ENCODE data around the gene GMPPB. TPM values are rescaled to one million over a fixed set of nuclear protein-coding genes. Genes with fewer than 3 reads are reported as not detected.
A peak's percentile ranks its signal among the peaks of the same experiment; 100 is the strongest.
"Not testable (repeated sequence)": the region's sequence is repeated elsewhere in the genome, so short reads cannot be mapped to it uniquely, and the experiment has no call there.

The GMPPB gene
- total RNA-seq, 1 experiment from 2014 or later: 42.4 TPM

GRCh38 chr3:49689046-49689907 lies 34.5 kb downstream of the GMPPB start, which contains the start of the genes MST1 and RNF123:
Gene MST1, minus strand, starts transcription at chr3:49689474. Its CDS starts 783 bp downstream, at chr3:49688691.
Gene RNF123, plus strand, starts transcription at chr3:49689557. Its CDS starts 1,609 bp downstream, at chr3:49691166.
- Mint-ChIP-seq H3K36me3 (ENCODE audit: insufficient read depth, unreplicated experiment) (peaks cover 46% of the 10 kb centered on the region), H3K27ac (ENCODE audit: unreplicated experiment) (peak within 1 kb of the TSS; percentile 88), H3K4me1 (ENCODE audit: low read depth, unreplicated experiment) (peaks cover 10% of the 10 kb centered on the region), H3K9me3 (ENCODE audit: low read depth, unreplicated experiment) (no peaks in the 10 kb centered on the region), H3K27me3 (ENCODE audit: unreplicated experiment) (no peaks in the 10 kb centered on the region), H3K4me3 (ENCODE audit: low read depth, unreplicated experiment) (peak within 1 kb of the TSS; percentile 95)
- peak; percentile 92 for DNase-seq
- no TSS peak for BruUV-seq (replicated peaks)
- TF ChIP-seq, protein P1, sequence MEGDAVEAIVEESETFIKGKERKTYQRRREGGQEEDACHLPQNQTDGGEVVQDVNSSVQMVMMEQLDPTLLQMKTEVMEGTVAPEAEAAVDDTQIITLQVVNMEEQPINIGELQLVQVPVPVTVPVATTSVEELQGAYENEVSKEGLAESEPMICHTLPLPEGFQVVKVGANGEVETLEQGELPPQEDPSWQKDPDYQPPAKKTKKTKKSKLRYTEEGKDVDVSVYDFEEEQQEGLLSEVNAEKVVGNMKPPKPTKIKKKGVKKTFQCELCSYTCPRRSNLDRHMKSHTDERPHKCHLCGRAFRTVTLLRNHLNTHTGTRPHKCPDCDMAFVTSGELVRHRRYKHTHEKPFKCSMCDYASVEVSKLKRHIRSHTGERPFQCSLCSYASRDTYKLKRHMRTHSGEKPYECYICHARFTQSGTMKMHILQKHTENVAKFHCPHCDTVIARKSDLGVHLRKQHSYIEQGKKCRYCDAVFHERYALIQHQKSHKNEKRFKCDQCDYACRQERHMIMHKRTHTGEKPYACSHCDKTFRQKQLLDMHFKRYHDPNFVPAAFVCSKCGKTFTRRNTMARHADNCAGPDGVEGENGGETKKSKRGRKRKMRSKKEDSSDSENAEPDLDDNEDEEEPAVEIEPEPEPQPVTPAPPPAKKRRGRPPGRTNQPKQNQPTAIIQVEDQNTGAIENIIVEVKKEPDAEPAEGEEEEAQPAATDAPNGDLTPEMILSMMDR (IDR thresholded peaks at IDR 0.05; ENCODE audit: unreplicated experiment): no peak
- intact Hi-C loops (cut with micrococcal nuclease; ENCODE audit: unreplicated experiment): no loop called here
- CTCF ChIA-PET: no interaction called here

DNA sequence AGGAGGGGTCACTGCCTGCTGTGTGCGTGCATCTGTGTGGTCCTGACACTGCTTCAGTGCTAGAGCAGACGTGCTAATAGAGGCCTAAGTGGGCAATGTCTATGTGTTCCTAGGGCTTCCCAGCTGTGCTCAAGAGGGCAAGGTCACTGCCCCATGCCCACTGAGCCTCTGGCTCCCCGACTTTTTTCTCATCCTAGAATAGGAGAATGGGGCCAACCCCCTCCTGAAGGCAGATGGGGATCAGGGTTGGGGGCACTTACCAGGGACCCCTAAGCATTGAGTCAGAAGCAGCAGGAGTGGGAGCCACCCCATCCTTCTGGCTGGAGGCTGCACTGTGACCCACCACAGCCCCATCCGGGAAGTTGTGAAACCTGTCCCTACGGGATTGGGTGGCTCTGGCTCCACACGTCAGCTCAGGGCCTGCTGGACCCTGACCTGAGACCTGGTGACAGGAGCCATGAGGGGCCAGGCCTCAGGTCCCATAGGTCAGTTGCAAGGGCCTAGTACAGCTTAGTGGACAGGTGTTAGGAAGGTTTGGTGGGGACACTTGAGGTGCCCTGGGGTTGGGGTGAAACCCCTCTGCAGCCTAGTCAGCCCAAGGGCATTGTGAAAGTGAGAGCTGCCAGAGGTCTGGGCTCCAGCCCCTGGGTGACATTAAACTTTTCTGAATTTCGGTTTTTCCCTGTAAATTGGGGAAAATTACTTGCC lies 35.3 kb downstream of the GMPPB start:
- peaks cover 46% of the 10 kb centered on the region for H3K36me3 Mint-ChIP-seq (ENCODE audit: insufficient read depth, unreplicated experiment)
- H3K4me1 Mint-ChIP-seq (ENCODE audit: low read depth, unreplicated experiment): peaks cover 10% of the 10 kb centered on the region
- H3K4me3 Mint-ChIP-seq (ENCODE audit: low read depth, unreplicated experiment): peak overlapping the region; percentile 95
- H3K27me3 Mint-ChIP-seq (ENCODE audit: unreplicated experiment); DNase-seq; H3K9me3 Mint-ChIP-seq (ENCODE audit: low read depth, unreplicated experiment); intact Hi-C loops (cut with micrococcal nuclease; ENCODE audit: unreplicated experiment); CTCF ChIA-PET; BruUV-seq (replicated peaks): not testable (repeated sequence)
- peak overlapping the region; percentile 88 for H3K27ac Mint-ChIP-seq (ENCODE audit: unreplicated experiment)

DNA sequence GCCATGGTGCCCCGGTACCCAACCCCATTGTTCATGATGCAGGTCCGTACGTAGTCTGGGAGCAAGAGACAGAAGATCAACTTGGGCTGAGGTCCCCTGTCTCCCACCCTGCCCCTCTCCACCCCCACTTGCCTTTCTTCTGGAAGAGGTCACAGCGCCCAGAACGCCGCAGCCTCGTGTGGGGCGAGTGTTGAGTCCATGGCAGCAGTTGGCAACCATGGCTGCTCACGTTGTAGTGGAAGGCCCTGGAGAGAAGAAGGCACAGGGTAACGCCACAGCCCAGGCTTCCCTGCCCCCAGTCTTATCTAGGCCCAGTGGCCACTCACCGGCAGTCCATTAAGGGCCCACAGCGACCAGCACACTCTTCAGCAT lies 36.3 kb downstream of the GMPPB start:
- H3K9me3 Mint-ChIP-seq (ENCODE audit: low read depth, unreplicated experiment); CTCF ChIA-PET; BruUV-seq (replicated peaks); intact Hi-C loops (cut with micrococcal nuclease; ENCODE audit: unreplicated experiment); DNase-seq; H3K27me3 Mint-ChIP-seq (ENCODE audit: unreplicated experiment); H3K27ac Mint-ChIP-seq (ENCODE audit: unreplicated experiment): not testable (repeated sequence)
- Mint-ChIP-seq H3K36me3 (ENCODE audit: insufficient read depth, unreplicated experiment) (peaks cover 46% of the 10 kb centered on the region), H3K4me3 (ENCODE audit: low read depth, unreplicated experiment) (peak overlapping the region; percentile 66), H3K4me1 (ENCODE audit: low read depth, unreplicated experiment) (peaks cover 10% of the 10 kb centered on the region)

DNA sequence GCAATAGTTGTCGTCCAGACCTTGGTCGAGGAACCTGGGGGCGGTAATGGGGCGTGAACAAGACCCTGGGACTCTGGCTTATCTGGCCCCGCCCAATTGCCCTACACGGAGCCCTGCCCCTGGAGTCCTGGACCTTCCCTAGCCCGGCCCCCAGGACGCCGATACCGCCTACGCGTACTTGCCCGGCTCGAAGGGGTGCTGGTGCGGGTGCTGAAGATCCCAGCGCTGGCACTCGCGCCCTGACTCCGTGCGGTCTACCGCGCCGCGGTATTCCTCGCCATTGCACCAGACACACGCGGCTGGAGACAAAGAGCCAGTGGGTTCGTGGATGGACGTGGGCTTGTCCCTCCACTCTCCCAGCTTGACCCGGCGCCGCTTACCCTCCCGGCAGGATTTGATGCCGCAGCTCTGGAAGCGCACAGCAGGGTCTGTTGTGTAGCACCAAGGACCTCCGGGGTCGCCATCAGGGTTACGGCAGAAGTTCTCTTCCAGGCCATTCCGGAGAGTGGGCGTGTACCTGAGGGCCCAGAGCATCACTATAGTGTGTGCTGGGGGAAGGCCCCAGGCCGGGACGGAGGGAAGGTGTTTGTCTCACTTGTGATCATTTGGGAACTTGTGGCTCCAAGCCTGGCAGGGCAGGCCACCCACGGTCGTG lies 36.9 kb downstream of the GMPPB start:
- intact Hi-C loops (cut with micrococcal nuclease; ENCODE audit: unreplicated experiment): not testable (repeated sequence)
- H3K36me3 Mint-ChIP-seq (ENCODE audit: insufficient read depth, unreplicated experiment): peaks cover 46% of the 10 kb centered on the region
- BruUV-seq (replicated peaks): TSS peak; percentile 3

DNA sequence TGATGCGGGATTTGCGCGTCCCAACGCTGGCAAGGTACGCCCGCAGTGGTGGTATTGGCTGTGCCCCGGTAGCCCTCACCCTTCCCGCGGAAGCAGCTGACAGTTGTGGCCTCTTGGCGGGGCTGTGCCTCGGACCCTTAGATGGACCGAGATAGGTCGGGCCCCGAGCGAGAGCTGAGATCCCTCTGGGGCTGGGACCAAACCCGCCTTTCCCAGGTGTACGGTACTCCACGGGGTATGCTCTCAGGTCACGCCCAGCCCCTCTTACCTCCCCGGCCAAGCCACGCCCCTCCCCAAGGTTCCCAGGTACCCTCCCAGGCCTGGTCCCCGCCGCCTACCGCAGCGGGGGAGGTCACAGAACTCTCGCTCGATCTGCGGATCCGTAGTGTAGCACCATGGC lies 37.4 kb downstream of the GMPPB start:
- Mint-ChIP-seq H3K36me3 (ENCODE audit: insufficient read depth, unreplicated experiment) (peaks cover 46% of the 10 kb centered on the region), H3K4me1 (ENCODE audit: low read depth, unreplicated experiment) (peaks cover 10% of the 10 kb centered on the region), H3K27ac (ENCODE audit: unreplicated experiment) (peak overlapping the region; percentile 17), H3K4me3 (ENCODE audit: low read depth, unreplicated experiment) (peak overlapping the region; percentile 66)
- H3K27me3 Mint-ChIP-seq (ENCODE audit: unreplicated experiment); CTCF ChIA-PET; intact Hi-C loops (cut with micrococcal nuclease; ENCODE audit: unreplicated experiment); DNase-seq; BruUV-seq (replicated peaks); H3K9me3 Mint-ChIP-seq (ENCODE audit: low read depth, unreplicated experiment): not testable (repeated sequence)

More for the DNA sequence above, 36.9 kb downstream of the GMPPB start:
- CTCF ChIA-PET; H3K9me3 Mint-ChIP-seq (ENCODE audit: low read depth, unreplicated experiment); H3K27me3 Mint-ChIP-seq (ENCODE audit: unreplicated experiment): not testable (repeated sequence)
- peak; percentile 78 for DNase-seq
- Mint-ChIP-seq H3K4me1 (ENCODE audit: low read depth, unreplicated experiment) (peaks cover 10% of the 10 kb centered on the region), H3K27ac (ENCODE audit: unreplicated experiment) (peak overlapping the region; percentile 17), H3K4me3 (ENCODE audit: low read depth, unreplicated experiment) (peak overlapping the region; percentile 66)

DNA sequence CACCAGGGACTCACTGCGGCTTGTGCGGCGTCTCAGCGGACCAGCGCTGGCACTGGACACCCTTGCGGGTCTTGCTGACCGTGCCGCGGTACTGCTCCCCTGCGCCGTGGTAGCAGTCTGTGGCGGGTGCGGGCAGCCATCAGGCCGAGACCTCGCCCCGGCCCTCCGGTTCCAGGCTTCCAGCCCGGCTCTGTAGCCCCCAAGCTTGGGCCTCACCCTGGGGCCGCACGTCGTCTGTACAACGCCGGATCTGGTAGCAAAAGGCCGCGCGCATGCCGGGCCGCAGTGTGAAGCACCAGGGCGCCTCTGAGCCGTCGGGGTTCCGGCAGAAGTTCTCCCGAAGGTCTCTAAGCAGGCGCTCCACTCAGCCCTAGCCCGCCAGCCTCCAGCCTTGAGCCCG lies 37.9 kb downstream of the GMPPB start:
- H3K4me3 Mint-ChIP-seq (ENCODE audit: low read depth, unreplicated experiment); BruUV-seq (replicated peaks); DNase-seq; intact Hi-C loops (cut with micrococcal nuclease; ENCODE audit: unreplicated experiment); CTCF ChIA-PET; H3K27me3 Mint-ChIP-seq (ENCODE audit: unreplicated experiment); H3K4me1 Mint-ChIP-seq (ENCODE audit: low read depth, unreplicated experiment); H3K27ac Mint-ChIP-seq (ENCODE audit: unreplicated experiment); H3K9me3 Mint-ChIP-seq (ENCODE audit: low read depth, unreplicated experiment): not testable (repeated sequence)
- peaks cover 43% of the 10 kb centered on the region for H3K36me3 Mint-ChIP-seq (ENCODE audit: insufficient read depth, unreplicated experiment)

DNA sequence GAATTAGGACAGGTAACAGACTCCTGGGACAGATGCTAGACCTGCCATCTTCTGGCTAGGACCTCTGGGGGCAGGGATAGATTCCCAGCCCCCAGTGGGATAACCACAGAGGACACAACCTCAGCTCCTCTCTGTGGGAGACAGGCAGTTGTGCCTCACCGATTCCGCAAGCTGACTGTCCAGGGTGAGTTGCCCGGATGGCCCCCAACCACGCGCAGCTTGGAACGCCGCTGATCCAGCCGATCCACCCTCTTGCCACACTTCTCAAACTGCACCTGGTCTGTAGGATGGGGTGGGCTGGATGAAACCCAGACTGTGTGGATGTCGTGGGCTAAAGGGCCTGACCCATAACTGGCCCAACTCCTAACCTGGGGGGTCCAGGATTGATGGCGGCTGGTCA lies 38.6 kb downstream of the GMPPB start:
- H3K36me3 Mint-ChIP-seq (ENCODE audit: insufficient read depth, unreplicated experiment): peaks cover 38% of the 10 kb centered on the region
- CTCF ChIA-PET; DNase-seq; H3K27me3 Mint-ChIP-seq (ENCODE audit: unreplicated experiment); H3K27ac Mint-ChIP-seq (ENCODE audit: unreplicated experiment); BruUV-seq (replicated peaks); H3K4me1 Mint-ChIP-seq (ENCODE audit: low read depth, unreplicated experiment); H3K4me3 Mint-ChIP-seq (ENCODE audit: low read depth, unreplicated experiment); intact Hi-C loops (cut with micrococcal nuclease; ENCODE audit: unreplicated experiment); H3K9me3 Mint-ChIP-seq (ENCODE audit: low read depth, unreplicated experiment): not testable (repeated sequence)

- H3K9me3 Mint-ChIP-seq (ENCODE audit: low read depth, unreplicated experiment); H3K27me3 Mint-ChIP-seq (ENCODE audit: unreplicated experiment); H3K4me1 Mint-ChIP-seq (ENCODE audit: low read depth, unreplicated experiment); DNase-seq; intact Hi-C loops (cut with micrococcal nuclease; ENCODE audit: unreplicated experiment); H3K4me3 Mint-ChIP-seq (ENCODE audit: low read depth, unreplicated experiment); H3K27ac Mint-ChIP-seq (ENCODE audit: unreplicated experiment); BruUV-seq (replicated peaks); CTCF ChIA-PET: not testable (repeated sequence)
- H3K36me3 Mint-ChIP-seq (ENCODE audit: insufficient read depth, unreplicated experiment): peaks cover 31% of the 10 kb centered on the region
Observed at GRCh38 chr3:49684453-49684852, 39.3 kb downstream of the GMPPB start.

Data from Calu3 (cell line).